Measurements from ENCODE around the gene DNAJA3. TPM values are rescaled to one million over a fixed set of nuclear protein-coding genes. Genes with fewer than 3 reads are reported as not detected.

The DNAJA3 gene
- 32.1 TPM for total RNA-seq

DNA sequence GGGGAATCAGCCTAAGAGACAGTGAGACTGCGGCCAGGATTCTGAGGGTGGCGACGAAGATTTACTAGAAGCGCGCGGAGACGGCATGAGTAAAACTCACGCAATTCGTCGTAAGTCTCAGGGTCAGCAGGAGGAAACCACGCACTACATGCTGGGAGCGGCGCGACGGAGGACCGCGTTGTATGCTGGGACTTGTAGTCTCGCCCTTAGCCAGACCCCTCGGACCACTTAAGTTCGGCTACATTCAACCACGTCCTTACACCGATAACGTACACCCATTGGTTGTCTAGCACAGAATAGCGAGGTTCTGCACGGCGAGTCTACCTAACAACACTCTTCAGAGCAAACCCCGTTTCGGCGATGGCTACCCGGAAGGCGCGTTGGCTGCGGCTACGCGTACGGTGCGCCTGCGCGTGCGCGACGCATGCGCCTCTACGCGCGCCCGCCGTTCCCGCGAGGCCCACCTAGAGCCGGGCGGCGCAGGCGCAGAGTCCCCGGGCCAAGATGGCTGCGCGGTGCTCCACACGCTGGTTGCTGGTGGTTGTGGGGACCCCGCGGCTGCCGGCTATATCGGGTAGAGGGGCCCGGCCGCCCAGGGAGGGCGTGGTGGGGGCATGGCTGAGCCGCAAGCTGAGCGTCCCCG is at the start of gene DNAJA3:
DNAJA3 (plus strand) TSS at position 491 of the 643 bp plus-strand sequence; CDS start at position 505, 14 bp downstream.
- DNase-seq = peak; percentile 90

DNA sequence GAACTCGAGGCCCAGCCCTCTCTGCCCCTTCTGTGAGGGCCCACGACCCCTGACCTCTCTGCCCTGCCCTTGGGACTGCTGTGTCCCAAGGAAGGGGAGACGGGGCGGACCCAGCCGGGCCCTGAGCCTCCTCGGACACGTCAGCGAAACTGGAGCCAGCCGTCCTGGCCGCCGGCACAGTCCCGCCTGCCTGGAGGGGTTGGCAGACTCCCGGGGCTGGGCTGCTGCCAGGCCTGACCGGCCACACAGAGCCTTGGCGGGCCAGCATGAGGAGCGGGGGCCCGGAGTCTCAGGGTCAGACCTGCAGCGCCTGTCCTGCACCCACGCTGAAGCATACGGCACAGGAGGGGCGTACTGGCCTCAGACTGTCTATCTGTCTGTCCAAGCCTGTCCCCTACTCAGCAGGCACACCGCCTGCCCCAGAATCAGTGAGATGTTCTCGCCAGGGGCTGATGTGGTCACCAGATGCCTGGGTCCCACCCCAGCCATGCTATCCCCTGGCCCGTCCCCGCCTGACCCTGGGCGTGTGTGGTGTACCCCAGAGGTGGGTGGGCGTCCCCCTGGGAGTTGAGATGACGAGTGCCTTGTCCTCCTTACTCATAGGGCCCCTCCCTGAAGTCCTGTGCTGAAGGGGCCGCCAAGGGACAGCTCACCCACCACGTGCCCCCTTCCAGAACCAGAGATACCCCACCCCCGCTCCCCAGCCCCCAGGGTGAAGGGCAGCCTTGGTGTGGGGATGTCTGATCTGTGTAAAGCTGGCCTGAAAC is 49.4 kb upstream of the DNAJA3 start:
- peak; percentile 58 for DNase-seq

DNA sequence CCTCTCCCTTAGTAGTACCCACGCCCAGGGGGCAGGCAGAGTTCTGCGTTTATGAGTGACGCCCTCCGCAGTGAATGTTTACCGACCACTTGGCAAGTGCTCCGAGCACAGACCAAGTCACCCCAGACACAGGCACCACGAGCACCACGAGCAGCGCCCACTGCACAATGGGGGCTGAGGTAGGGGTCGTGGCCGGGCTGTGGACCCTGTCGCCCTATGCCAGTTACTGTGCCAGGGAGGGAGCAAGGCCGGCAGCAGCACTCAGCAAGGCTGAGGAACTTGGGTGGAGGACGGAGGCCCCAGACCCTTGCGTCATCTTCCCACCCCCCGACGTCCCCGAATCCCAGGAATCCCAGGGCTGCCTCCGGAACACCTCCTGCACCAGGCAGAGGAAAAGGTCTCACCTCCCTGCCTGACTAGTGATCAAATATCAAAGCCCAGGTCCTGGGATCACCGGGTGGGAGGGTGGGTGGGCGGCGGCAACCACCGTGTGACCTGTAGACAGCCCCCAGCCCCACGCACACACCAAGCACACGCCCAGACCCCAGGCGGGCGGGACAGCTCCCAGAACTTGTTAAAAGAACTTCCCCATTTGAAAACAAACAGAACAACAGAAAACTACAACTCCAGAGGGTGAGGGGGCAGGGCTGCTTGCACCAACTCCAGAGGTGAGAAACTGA is 48.6 kb upstream of the DNAJA3 start:
- DNase-seq = no peak

DNA sequence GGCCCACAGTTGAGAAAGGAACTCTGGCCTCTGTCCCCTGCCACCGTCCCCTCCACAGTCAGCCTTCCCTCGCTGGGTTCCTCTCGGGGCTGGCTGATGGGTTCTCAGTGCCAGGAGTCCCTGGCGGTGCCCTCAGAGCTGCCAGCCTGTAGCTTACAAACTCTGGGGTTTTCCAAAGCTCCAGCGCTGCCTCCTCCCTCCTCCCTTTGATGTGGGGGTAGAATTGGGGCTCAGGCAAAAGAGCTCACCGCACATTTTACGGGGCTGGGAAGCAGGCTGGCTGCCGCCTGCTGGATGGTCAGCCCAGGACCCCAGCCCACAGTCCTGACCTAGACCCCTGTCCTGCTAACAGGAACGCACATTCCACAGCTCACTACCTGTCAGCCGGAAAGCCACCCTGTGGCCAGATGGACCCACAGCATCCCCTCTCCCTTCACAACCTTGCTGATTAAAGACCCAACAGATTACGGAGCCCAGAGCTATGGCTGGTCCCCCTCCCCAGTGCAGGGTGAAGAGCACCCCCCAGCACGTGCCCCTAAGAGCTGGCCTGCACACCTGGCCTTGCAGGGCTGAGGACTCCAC is 48.0 kb upstream of the DNAJA3 start:
- no peak for DNase-seq

DNA sequence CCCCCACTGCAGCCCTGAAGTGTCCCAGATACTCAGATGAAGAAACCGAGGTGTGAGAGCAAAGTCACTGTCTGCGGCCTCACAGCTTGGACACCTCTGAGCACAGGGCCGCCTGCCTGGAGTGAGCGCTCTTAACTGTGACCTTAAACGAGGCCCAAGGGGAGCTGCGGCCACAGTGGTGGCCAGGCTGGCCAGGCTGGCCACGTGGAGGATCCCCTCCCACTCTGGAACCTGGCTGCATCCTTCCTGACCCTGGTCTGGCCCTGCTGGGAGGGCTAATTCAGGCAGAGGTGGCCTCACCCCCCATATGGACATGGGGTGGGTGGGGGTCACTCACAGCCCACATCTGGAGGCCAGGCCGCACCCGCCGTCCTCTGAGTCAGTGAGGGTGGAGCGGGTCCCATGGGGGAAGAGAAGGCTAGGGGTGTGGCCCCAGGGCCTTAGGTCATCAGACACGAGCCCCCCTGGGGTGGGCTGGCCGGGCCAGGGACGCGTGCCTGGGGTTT is 47.5 kb upstream of the DNAJA3 start:
- no peak for DNase-seq

DNA sequence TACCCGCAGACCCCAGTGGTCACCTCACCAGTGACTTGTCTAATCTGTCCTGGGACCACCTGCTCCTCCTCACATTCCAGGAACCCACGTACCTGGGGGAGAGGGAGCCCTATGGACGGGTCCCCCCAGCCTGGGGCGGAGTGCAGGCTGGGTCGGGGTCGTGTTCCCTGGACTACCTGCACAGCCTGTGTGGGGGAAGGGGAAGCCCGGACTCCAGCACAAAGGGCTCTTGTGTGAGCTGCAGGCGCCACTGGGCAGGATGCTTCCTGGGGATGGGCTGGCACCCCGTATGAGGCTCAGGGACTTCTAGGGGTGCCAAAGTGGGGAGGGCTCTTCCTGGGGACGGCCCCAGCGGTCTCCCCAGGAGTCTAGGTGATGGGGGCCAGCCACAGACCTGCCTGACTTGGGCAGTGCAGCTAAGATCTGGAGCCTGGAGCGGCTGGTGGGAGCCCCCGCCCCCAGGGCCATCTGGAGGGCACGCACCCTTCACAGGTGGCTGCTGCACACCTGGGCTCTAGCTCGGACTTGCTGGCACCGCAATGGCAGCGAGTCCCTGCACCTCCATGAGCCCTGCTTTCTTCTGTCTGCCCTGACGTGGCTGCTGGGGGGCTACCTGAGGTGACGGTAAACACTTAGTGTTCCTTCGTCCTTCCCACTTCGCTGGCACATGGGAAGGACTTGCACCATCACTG is 46.5 kb upstream of the DNAJA3 start:
- no peak for DNase-seq

DNA sequence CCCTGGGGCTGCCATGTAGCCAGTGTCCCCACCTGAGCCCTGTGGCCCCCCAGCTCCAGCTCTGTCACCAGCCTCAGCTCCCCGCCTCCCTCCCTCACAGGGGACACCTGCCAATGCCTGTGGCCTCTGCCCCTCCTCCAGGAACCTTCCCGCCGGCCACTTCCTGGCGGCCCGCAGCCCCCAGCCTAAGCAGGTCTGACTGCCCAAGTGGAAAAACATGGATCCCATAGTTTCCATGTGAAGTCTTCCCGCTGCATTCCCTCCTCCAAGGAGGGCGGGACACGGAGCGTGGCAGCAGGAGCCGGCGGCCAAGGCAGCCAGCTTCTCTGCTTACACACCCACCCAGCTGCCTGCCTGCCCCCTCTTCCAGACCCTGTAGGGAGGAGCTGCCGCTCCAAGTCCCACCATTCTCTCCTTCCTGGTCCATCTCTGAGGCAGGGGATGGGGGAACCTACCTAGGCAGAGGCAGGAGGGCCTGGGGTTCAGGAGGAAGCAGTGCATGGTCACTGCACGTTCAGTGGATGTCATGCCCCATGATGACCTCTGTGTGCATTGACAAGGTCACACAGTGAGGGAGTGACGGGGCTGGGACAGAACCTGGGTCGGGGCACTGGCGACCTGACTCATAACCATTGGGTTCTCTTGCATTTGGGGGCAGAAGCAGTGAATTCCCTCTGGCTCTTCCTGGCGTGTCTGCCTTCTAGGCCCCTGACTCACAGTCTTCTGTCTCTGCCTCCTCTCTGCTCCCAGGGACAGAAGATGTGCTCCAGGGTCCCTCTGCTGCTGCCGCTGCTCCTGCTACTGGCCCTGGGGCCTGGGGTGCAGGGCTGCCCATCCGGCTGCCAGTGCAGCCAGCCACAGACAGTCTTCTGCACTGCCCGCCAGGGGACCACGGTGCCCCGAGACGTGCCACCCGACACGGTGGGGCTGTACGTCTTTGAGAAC is 45.3 kb upstream of the DNAJA3 start:
- DNase-seq = no peak

DNA sequence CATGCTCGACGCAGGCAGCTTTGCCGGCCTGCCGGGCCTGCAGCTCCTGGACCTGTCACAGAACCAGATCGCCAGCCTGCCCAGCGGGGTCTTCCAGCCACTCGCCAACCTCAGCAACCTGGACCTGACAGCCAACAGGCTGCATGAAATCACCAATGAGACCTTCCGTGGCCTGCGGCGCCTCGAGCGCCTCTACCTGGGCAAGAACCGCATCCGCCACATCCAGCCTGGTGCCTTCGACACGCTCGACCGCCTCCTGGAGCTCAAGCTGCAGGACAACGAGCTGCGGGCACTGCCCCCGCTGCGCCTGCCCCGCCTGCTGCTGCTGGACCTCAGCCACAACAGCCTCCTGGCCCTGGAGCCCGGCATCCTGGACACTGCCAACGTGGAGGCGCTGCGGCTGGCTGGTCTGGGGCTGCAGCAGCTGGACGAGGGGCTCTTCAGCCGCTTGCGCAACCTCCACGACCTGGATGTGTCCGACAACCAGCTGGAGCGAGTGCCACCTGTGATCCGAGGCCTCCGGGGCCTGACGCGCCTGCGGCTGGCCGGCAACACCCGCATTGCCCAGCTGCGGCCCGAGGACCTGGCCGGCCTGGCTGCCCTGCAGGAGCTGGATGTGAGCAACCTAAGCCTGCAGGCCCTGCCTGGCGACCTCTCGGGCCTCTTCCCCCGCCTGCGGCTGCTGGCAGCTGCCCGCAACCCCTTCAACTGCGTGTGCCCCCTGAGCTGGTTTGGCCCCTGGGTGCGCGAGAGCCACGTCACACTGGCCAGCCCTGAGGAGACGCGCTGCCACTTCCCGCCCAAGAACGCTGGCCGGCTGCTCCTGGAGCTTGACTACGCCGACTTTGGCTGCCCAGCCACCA is 44.4 kb upstream of the DNAJA3 start:
- DNase-seq = no peak

DNA sequence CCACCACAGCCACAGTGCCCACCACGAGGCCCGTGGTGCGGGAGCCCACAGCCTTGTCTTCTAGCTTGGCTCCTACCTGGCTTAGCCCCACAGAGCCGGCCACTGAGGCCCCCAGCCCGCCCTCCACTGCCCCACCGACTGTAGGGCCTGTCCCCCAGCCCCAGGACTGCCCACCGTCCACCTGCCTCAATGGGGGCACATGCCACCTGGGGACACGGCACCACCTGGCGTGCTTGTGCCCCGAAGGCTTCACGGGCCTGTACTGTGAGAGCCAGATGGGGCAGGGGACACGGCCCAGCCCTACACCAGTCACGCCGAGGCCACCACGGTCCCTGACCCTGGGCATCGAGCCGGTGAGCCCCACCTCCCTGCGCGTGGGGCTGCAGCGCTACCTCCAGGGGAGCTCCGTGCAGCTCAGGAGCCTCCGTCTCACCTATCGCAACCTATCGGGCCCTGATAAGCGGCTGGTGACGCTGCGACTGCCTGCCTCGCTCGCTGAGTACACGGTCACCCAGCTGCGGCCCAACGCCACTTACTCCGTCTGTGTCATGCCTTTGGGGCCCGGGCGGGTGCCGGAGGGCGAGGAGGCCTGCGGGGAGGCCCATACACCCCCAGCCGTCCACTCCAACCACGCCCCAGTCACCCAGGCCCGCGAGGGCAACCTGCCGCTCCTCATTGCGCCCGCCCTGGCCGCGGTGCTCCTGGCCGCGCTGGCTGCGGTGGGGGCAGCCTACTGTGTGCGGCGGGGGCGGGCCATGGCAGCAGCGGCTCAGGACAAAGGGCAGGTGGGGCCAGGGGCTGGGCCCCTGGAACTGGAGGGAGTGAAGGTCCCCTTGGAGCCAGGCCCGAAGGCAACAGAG is 43.5 kb upstream of the DNAJA3 start:
- no peak for DNase-seq

DNA sequence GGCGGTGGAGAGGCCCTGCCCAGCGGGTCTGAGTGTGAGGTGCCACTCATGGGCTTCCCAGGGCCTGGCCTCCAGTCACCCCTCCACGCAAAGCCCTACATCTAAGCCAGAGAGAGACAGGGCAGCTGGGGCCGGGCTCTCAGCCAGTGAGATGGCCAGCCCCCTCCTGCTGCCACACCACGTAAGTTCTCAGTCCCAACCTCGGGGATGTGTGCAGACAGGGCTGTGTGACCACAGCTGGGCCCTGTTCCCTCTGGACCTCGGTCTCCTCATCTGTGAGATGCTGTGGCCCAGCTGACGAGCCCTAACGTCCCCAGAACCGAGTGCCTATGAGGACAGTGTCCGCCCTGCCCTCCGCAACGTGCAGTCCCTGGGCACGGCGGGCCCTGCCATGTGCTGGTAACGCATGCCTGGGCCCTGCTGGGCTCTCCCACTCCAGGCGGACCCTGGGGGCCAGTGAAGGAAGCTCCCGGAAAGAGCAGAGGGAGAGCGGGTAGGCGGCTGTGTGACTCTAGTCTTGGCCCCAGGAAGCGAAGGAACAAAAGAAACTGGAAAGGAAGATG is 42.8 kb upstream of the DNAJA3 start:
- DNase-seq = no peak

DNA sequence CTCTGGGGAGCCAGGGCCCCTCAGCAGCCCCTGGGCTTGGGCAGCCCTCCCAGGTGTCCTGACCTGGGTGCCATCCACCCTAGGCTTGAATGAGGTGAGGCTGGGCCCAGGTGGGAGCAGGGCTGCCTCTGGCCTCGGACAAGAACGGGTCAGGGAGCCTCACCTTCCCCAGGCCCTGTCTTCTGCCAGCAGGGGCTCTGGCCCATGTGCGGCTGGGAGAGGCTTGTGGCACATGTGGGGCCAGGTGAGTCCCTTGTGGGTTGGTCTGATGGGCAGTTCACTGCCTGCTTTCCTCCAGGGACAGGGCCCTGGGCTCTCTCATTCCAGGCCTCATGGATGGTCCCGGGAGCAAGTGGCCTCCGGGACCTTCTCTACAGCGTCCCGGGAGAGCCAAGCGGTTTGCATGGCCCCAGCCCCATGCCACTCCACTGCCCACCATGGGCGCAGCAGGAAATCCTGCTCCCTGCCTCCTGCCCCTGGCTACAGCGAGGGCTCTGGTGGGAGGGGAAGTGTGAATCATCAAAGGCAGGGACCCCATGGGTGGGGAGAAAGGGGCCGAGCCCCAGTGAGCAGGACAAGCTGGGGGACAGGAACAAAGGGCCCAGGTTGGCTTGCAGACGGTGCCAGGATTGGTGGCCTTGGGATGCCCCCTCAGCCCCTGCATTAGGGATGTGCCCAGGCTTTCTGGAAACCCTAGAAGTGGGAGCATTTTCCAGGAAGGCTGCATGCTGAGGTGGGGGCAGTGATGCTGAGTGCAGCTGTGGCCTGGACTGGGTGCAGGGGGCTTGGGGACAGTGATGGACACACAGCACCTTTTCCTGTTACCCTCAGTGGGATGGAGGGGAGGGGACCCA is 41.9 kb upstream of the DNAJA3 start:
- DNase-seq = no peak

DNA sequence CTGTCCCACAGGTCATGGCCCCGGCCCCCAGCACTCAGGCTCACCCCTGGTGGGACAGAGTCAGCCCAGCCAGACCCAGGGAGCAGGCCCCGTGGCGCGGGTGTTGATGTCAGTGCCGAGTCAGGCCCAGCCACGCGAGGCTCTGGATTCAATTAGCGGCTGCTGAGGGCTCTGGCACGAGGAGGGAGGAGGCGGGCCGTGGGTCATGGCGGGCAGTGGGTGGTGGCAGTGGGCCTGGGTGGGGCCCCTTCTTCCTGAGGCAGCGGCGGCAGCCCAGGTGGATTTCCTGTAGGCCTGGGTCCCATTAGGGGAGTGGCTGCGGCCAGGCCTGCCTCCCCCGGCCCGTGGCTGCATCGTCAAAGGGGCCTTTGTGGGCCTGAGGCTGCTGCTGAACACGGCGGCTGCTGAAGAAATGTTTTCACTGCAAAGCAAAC is 41.1 kb upstream of the DNAJA3 start:
- DNase-seq = no peak

DNA sequence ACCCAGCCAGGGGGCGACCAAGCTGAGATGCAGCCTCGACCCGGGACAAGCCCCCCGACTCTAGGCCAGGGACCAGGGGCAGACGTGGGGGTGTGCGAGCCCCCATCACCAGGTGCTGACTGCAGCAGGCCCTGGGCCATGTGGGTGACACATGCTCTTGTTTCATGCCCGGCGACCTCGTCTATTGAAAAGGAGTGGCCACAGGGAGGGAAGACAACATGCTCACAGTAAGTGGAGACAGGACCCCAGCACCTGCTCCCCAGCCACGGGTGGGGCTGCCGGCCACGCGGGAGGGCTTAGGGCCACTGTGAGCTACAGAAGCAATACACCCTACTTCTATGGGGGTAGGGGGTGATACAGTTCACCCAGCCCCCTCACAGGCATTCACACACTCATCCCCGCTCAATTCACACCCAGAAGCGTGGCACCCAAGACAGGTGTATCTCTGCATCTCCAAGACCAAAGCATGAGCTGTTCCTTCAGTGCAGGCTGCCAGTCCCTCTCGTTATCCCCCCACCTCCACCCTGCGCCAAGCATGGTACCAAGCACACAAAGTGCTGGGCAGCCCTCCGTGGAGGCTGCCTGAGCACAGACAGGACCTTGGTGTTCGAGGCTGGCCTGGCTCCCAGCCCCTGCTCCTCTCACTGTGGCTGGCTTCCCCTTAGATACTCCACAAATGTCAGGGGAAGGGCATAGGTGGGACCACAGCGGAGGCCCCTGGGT is 40.4 kb upstream of the DNAJA3 start:
- no peak for DNase-seq

DNA sequence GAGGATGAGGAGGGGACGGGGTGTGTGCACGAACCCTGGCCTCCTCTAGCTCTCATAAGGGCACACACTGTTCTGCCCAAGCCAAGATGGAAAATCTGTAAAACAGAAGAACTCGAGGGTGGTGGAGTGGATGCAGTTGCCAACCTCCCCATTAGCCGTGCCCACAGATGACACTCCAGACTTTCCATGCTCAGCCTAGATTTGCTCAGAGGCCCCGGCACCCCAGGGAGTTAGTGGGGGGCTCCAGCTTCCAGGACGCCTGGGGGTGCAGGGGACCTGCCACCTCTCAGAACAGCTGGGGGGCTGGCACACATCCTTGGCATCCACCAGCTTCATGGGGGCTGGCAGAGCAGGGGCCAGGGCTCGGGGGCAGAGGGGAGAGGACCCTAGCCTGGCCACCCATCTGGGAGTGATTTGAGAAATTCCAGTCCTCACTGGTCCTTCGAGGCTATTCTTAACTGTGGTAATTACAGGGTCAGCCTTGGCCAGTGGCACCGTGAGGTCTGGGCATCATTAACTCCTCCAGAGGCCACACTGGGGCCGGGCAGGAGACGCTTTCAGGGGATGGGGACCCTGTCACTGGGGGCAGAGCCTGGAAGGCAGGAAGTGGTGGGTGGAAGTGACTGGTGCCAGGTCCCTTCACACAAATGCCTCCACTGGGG is 39.7 kb upstream of the DNAJA3 start:
- DNase-seq = no peak

DNA sequence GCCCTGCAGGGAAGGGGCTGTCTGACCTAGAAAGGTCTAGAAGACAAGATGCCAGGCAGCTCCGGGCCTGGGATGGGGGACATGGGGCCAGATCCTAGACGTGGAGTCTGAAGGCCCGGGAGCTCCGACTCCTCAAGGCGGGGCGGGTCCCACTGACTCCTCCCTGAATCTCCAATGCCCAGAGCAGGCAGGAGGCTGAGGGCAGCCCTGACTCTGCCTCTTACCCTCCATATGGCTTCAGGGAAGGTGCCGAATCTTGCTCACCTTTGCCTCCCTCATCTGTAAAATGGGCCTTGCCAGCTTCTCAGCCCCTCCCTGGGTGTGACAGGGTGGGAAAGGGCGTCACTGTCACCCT is 39.2 kb upstream of the DNAJA3 start:
- no peak for DNase-seq

DNA sequence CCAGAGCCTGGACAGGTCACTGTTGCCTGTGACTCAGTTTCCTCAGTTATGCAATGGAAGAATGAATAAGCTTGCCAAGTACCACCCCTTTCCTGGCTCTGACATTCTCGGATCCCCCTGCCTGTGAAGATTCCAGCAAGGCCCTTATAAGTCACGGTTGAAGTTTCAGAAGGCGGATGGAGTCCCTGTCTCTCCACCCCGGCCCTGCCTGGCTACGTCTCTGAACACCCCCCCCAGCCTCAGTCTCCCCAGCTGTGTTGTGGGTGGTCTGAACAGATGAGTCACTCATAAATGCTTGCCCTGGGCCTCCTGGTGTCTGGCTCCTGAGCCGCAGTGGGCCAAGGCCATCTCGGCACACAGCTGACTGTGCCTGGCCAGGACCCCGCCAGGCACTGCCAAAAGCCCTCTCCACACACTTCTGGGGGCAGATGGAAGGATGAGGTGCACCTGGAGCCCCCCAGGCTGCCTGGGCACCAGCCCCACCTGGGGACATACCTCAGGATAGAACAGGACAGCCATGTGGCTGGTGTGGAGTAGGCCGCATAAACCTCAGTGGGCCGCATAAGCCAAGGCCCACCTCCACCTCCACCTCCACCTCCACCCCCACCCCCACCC is 38.6 kb upstream of the DNAJA3 start:
- no peak for DNase-seq
